ENCODE results near the gene CDK5RAP3.
"Not testable (repeated sequence)": the region's sequence is repeated elsewhere in the genome, so short reads cannot be mapped to it uniquely, and the experiment has no call there.

The CDK5RAP3 gene

GRCh38 chr17:47970725-47971499 is at the start of gene CDK5RAP3:
TSS of gene CDK5RAP3 (plus strand) at chr17:47971113. CDS start at chr17:47971147, 34 bp downstream.
- Mint-ChIP-seq H3K27ac (peak within 1 kb of the TSS; percentile 90), H3K4me3 (peak within 1 kb of the TSS; percentile 93), H3K27me3 (no peaks in the 10 kb centered on the region), H3K9me3 (no peaks in the 10 kb centered on the region), H3K4me1 (ENCODE audit: low read depth) (peaks cover 27% of the 10 kb centered on the region), H3K36me3 (ENCODE audit: low read depth) (peaks cover 35% of the 10 kb centered on the region)
- intact Hi-C loops (cut with micrococcal nuclease) = loop anchor here (1.0 to 2.0 kb wide), 3 partner anchors 22 to 128 kb away; partner anchors contain the start of gene SP2

GRCh38 chr17:47924785-47925677 is 45.9 kb upstream of the CDK5RAP3 start:
- Mint-ChIP-seq H3K27me3 (no peaks in the 10 kb centered on the region), H3K27ac (no peak overlapping the region), H3K36me3 (ENCODE audit: low read depth) (peaks cover 93% of the 10 kb centered on the region), H3K9me3 (no peaks in the 10 kb centered on the region), H3K4me1 (ENCODE audit: low read depth) (peaks cover 1% of the 10 kb centered on the region), H3K4me3 (no peak overlapping the region)
- intact Hi-C loops (cut with micrococcal nuclease) = no loop called here

GRCh38 chr17:47925678-47925988 is 45.3 kb upstream of the CDK5RAP3 start:
- Mint-ChIP-seq H3K27ac (no peak overlapping the region), H3K9me3 (no peaks in the 10 kb centered on the region), H3K36me3 (ENCODE audit: low read depth) (peaks cover 94% of the 10 kb centered on the region), H3K4me3 (no peak overlapping the region), H3K27me3 (no peaks in the 10 kb centered on the region), H3K4me1 (ENCODE audit: low read depth) (no peaks in the 10 kb centered on the region)
- intact Hi-C loops (cut with micrococcal nuclease) = no loop called here

GRCh38 chr17:47927821-47928400 is 43.0 kb upstream of the CDK5RAP3 start:
- intact Hi-C loops (cut with micrococcal nuclease) = no loop called here
- Mint-ChIP-seq H3K9me3 (no peaks in the 10 kb centered on the region), H3K4me1 (ENCODE audit: low read depth) (no peaks in the 10 kb centered on the region), H3K27me3 (no peaks in the 10 kb centered on the region), H3K4me3 (no peak overlapping the region), H3K36me3 (ENCODE audit: low read depth) (peaks cover 83% of the 10 kb centered on the region), H3K27ac (no peak overlapping the region)

GRCh38 chr17:47928415-47928814 is 42.5 kb upstream of the CDK5RAP3 start:
- Mint-ChIP-seq H3K9me3 (no peaks in the 10 kb centered on the region), H3K4me1 (ENCODE audit: low read depth) (no peaks in the 10 kb centered on the region), H3K36me3 (ENCODE audit: low read depth) (peaks cover 78% of the 10 kb centered on the region), H3K27ac (no peak overlapping the region), H3K4me3 (no peak overlapping the region), H3K27me3 (no peaks in the 10 kb centered on the region)
- intact Hi-C loops (cut with micrococcal nuclease) = no loop called here

GRCh38 chr17:47929218-47930000 is 41.5 kb upstream of the CDK5RAP3 start:
- Mint-ChIP-seq H3K4me3 (no peak overlapping the region), H3K27ac (no peak overlapping the region), H3K27me3 (no peaks in the 10 kb centered on the region), H3K36me3 (ENCODE audit: low read depth) (peaks cover 68% of the 10 kb centered on the region), H3K9me3 (no peaks in the 10 kb centered on the region), H3K4me1 (ENCODE audit: low read depth) (no peaks in the 10 kb centered on the region)
- intact Hi-C loops (cut with micrococcal nuclease) = no loop called here

GRCh38 chr17:47931848-47932247 is 39.1 kb upstream of the CDK5RAP3 start:
- no peaks in the 10 kb centered on the region for H3K9me3 Mint-ChIP-seq
- peaks cover 46% of the 10 kb centered on the region for H3K36me3 Mint-ChIP-seq (ENCODE audit: low read depth)
- intact Hi-C loops (cut with micrococcal nuclease) = no loop called here
- H3K27me3 Mint-ChIP-seq = no peaks in the 10 kb centered on the region
- H3K4me1 Mint-ChIP-seq (ENCODE audit: low read depth) = peaks cover 4% of the 10 kb centered on the region
- no peak overlapping the region for H3K27ac Mint-ChIP-seq
- H3K4me3 Mint-ChIP-seq = no peak overlapping the region

GRCh38 chr17:47934856-47935255 is 36.1 kb upstream of the CDK5RAP3 start:
- H3K27ac Mint-ChIP-seq = no peak overlapping the region
- intact Hi-C loops (cut with micrococcal nuclease) = no loop called here
- no peak overlapping the region for H3K4me3 Mint-ChIP-seq
- H3K36me3 Mint-ChIP-seq (ENCODE audit: low read depth) = peaks cover 19% of the 10 kb centered on the region
- H3K27me3 Mint-ChIP-seq = no peaks in the 10 kb centered on the region
- H3K9me3 Mint-ChIP-seq = no peaks in the 10 kb centered on the region
- H3K4me1 Mint-ChIP-seq (ENCODE audit: low read depth) = peaks cover 7% of the 10 kb centered on the region

- intact Hi-C loops (cut with micrococcal nuclease); H3K4me3 Mint-ChIP-seq; H3K9me3 Mint-ChIP-seq; H3K27ac Mint-ChIP-seq; H3K27me3 Mint-ChIP-seq: not testable (repeated sequence)
- Mint-ChIP-seq H3K4me1 (ENCODE audit: low read depth) (peaks cover 14% of the 10 kb centered on the region), H3K36me3 (ENCODE audit: low read depth) (peaks cover 13% of the 10 kb centered on the region)
Observed at GRCh38 chr17:47935468-47935867, 35.4 kb upstream of the CDK5RAP3 start.

- Mint-ChIP-seq H3K27me3 (no peaks in the 10 kb centered on the region), H3K27ac (no peak overlapping the region), H3K4me1 (ENCODE audit: low read depth) (peaks cover 18% of the 10 kb centered on the region), H3K9me3 (no peaks in the 10 kb centered on the region), H3K36me3 (ENCODE audit: low read depth) (peaks cover 12% of the 10 kb centered on the region), H3K4me3 (no peak overlapping the region)
- intact Hi-C loops (cut with micrococcal nuclease) = no loop called here
Observed at GRCh38 chr17:47935961-47936360, 35.0 kb upstream of the CDK5RAP3 start.

- intact Hi-C loops (cut with micrococcal nuclease) = no loop called here
- H3K27ac Mint-ChIP-seq = no peak overlapping the region
- no peaks in the 10 kb centered on the region for H3K9me3 Mint-ChIP-seq
- H3K4me3 Mint-ChIP-seq = no peak overlapping the region
- peaks cover 33% of the 10 kb centered on the region for H3K4me1 Mint-ChIP-seq (ENCODE audit: low read depth)
- peaks cover 13% of the 10 kb centered on the region for H3K36me3 Mint-ChIP-seq (ENCODE audit: low read depth)
- no peaks in the 10 kb centered on the region for H3K27me3 Mint-ChIP-seq
Observed at GRCh38 chr17:47937941-47938340, 33.0 kb upstream of the CDK5RAP3 start.

- peak within 1 kb of the TSS; percentile 86 for H3K4me3 Mint-ChIP-seq
- H3K27ac Mint-ChIP-seq = peak within 1 kb of the TSS; percentile 87
- H3K9me3 Mint-ChIP-seq = no peaks in the 10 kb centered on the region
- intact Hi-C loops (cut with micrococcal nuclease) = loop anchor here (2.0 kb wide), 1 partner anchor 47 kb away; no protein-coding TSS in a partner anchor
- no peaks in the 10 kb centered on the region for H3K27me3 Mint-ChIP-seq
- H3K4me1 Mint-ChIP-seq (ENCODE audit: low read depth) = peaks cover 65% of the 10 kb centered on the region
- peaks cover 43% of the 10 kb centered on the region for H3K36me3 Mint-ChIP-seq (ENCODE audit: low read depth)
Observed at GRCh38 chr17:47941246-47942095, 29.4 kb upstream of the CDK5RAP3 start, which contains the start of gene PNPO. TSS of gene PNPO (plus strand) at chr17:47941571. CDS start at chr17:47941676, 105 bp downstream.

- Mint-ChIP-seq H3K27me3 (no peaks in the 10 kb centered on the region), H3K27ac (peak overlapping the region; percentile 87), H3K9me3 (no peaks in the 10 kb centered on the region), H3K4me1 (ENCODE audit: low read depth) (peaks cover 65% of the 10 kb centered on the region), H3K4me3 (peak overlapping the region; percentile 86), H3K36me3 (ENCODE audit: low read depth) (peaks cover 50% of the 10 kb centered on the region)
- intact Hi-C loops (cut with micrococcal nuclease) = no loop called here
Observed at GRCh38 chr17:47942096-47942510, 28.8 kb upstream of the CDK5RAP3 start.
